Smooth muscle cell (in vitro differentiated cells): ENCODE results near the gene IMPDH2. TPM values are rescaled to one million over a fixed set of nuclear protein-coding genes. Genes with fewer than 3 reads are reported as not detected.

Experiments
- DNase-seq: peaks from one replicate; lab custom pipeline; 2025; ENCODE audit not compliant: unreplicated experiment; lab: John Stamatoyannopoulos, UW
- H2AFZ ChIP-seq: fragments of 200-600 bp; sonication (generic); 2 replicates; pipeline ENCODE4 v1.6.0; 2016; ENCODE audit warnings: antibody characterized with exemption, low read depth, mild to moderate bottlenecking
- H3F3A ChIP-seq: fragments of 200-600 bp; sonication (generic); 2 replicates; pipeline ENCODE4 v1.6.0; 2017; ENCODE audit warnings: antibody characterized with exemption, low read depth
- H3K27ac ChIP-seq: fragments of 200-600 bp; sonication (generic); 2 replicates; pipeline ENCODE4 v1.5.1; 2016; ENCODE audit warnings: low read depth, mild to moderate bottlenecking
- H3K27me3 ChIP-seq: fragments of 200-600 bp; sonication (generic); 2 replicates; pipeline ENCODE4 v1.6.1; 2016; ENCODE audit warnings: low read depth, mild to moderate bottlenecking
- H3K36me3 ChIP-seq: fragments of 200-600 bp; sonication (generic); 2 replicates; pipeline ENCODE4 v1.5.1; 2016; ENCODE audit warnings: low read depth
- H3K4me1 ChIP-seq: fragments of 200-600 bp; sonication (generic); 2 replicates; pipeline ENCODE4 v1.5.1; 2016; ENCODE audit warnings: low read depth
- H3K4me2 ChIP-seq: fragments of 200-600 bp; sonication (generic); 2 replicates; pipeline ENCODE4 v1.6.0; 2016; ENCODE audit warnings: mild to moderate bottlenecking
- H3K4me3 ChIP-seq: fragments of 200-600 bp; sonication (generic); 2 replicates; pipeline ENCODE4 v1.5.1; 2016; ENCODE audit warnings: mild to moderate bottlenecking
- H3K79me2 ChIP-seq: fragments of 200-600 bp; sonication (generic); 2 replicates; pipeline ENCODE4 v1.6.0; 2016; ENCODE audit warnings: low read depth, mild to moderate bottlenecking
- H3K9ac ChIP-seq: fragments of 200-600 bp; sonication (generic); 2 replicates; pipeline ENCODE4 v1.6.0; 2016; ENCODE audit warnings: low read depth
- H3K9me3 ChIP-seq: fragments of 200-600 bp; sonication (generic); replicated peaks from 2 replicates; pipeline ENCODE4 v1.5.1; 2016; ENCODE audit warnings: low read depth
- H4K20me1 ChIP-seq: fragments of 200-600 bp; sonication (generic); 2 replicates; pipeline ENCODE4 v1.6.0; 2016; ENCODE audit warnings: low read depth
- CTCF ChIP-seq: fragments of 200-600 bp; sonication (generic); IDR thresholded peaks from 2 replicates; pipeline ENCODE4 v1.5.1; 2017; ENCODE audit warnings: borderline replicate concordance, mild to moderate bottlenecking, antibody characterized with exemption; ENCODE audit not compliant: insufficient read depth, poor library complexity, severe bottlenecking
- WGBS: methylation state at CpG from one replicate; pipeline ENCODE4 v1.1.7; 2016; ENCODE audit warnings: low lambda C conversion rate; 5-methylcytosine and 5-hydroxymethylcytosine counted together
- polyA plus RNA-seq: library from polyadenylated mRNA; unstranded; fragments of >200 nt; fragmentation: Nextera tagmentation; extraction: Ambion mirVana; gene quantifications from 2 replicates; pipeline ENCODE4 v1.2.1, GENCODE V29; 2016
- total RNA-seq: library from RNA; depleted of rRNA; stranded (reverse); fragments of >200 nt; gene quantifications from 2 replicates; pipeline ENCODE4 v1.2.3, GENCODE V29; 2014

Gene IMPDH2
- total and polyA plus RNA-seq, 2 experiments from 2014 or later, result 105 to 121 TPM

GRCh38 chr3:49034650-49035049, 5.5 kb upstream of the IMPDH2 start:
- DNase-seq, result no peak
- H3K36me3 ChIP-seq, result no peaks in the 10 kb centered on the region
- no peak for TF ChIP-seq CTCF
- no peak overlapping the region for H3K27ac ChIP-seq
- no peak overlapping the region for H3K9ac ChIP-seq
- peaks cover 17% of the 10 kb centered on the region for H3F3A ChIP-seq
- H3K4me2 ChIP-seq, result no peak overlapping the region
- H3K27me3 ChIP-seq, result no peaks in the 10 kb centered on the region
- WGBS, result 100% methylated on average over 2 of the region's 2 CpGs
- H4K20me1 ChIP-seq, result no peaks in the 10 kb centered on the region
- H2AFZ ChIP-seq, result no peak overlapping the region
- H3K9me3 ChIP-seq, result no peaks in the 10 kb centered on the region
- H3K4me1 ChIP-seq, result no peaks in the 10 kb centered on the region
- no peak overlapping the region for H3K4me3 ChIP-seq
- H3K79me2 ChIP-seq, result no peaks in the 10 kb centered on the region

- Histone ChIP-seq H3K27me3 (no peaks in the 10 kb centered on the region), H3K27ac (no peak overlapping the region), H3K9me3 (no peaks in the 10 kb centered on the region), H2AFZ (no peak overlapping the region), H4K20me1 (no peaks in the 10 kb centered on the region), H3K79me2 (peaks cover 13% of the 10 kb centered on the region), H3K9ac (no peak overlapping the region), H3K4me2 (no peak overlapping the region), H3F3A (peaks cover 20% of the 10 kb centered on the region), H3K4me1 (peaks cover 10% of the 10 kb centered on the region), H3K36me3 (no peaks in the 10 kb centered on the region), H3K4me3 (no peak overlapping the region)
- 92% methylated on average over 6 of the region's 6 CpGs for WGBS
- TF ChIP-seq CTCF, result no peak
- no peak for DNase-seq
These were observed 3.6 kb upstream of the IMPDH2 start for GRCh38 chr3:49032646-49033304.

GRCh38 chr3:49030321-49030720, 1.1 kb upstream of the IMPDH2 start:
- no peak for TF ChIP-seq CTCF
- H3K4me2 ChIP-seq, result no peak overlapping the region
- no peaks in the 10 kb centered on the region for H3K9me3 ChIP-seq
- H3F3A ChIP-seq, result peaks cover 29% of the 10 kb centered on the region
- H3K27me3 ChIP-seq, result no peaks in the 10 kb centered on the region
- H3K4me3 ChIP-seq, result no peak overlapping the region
- no peaks in the 10 kb centered on the region for H3K36me3 ChIP-seq
- H3K27ac ChIP-seq, result peak overlapping the region; percentile 91
- H3K9ac ChIP-seq, result no peak overlapping the region
- peaks cover 24% of the 10 kb centered on the region for H3K79me2 ChIP-seq
- H4K20me1 ChIP-seq, result no peaks in the 10 kb centered on the region
- WGBS, result 100% methylated on average over 6 of the region's 6 CpGs
- H2AFZ ChIP-seq, result no peak overlapping the region
- no peak for DNase-seq
- H3K4me1 ChIP-seq, result peaks cover 10% of the 10 kb centered on the region

GRCh38 chr3:49029563-49029884, 326 bp upstream of the IMPDH2 start:
- H3K4me3 ChIP-seq, result peak overlapping the region; percentile 79
- no peaks in the 10 kb centered on the region for H3K36me3 ChIP-seq
- peak overlapping the region; percentile 69 for H3K9ac ChIP-seq
- H3K9me3 ChIP-seq, result no peaks in the 10 kb centered on the region
- peaks cover 26% of the 10 kb centered on the region for H3K79me2 ChIP-seq
- peaks cover 30% of the 10 kb centered on the region for H3F3A ChIP-seq
- no peaks in the 10 kb centered on the region for H4K20me1 ChIP-seq
- H3K27ac ChIP-seq, result peak overlapping the region; percentile 91
- peak overlapping the region; percentile 95 for H3K4me2 ChIP-seq
- no peak overlapping the region for H2AFZ ChIP-seq
- no peak for TF ChIP-seq CTCF
- DNase-seq, result no peak
- H3K4me1 ChIP-seq, result peaks cover 10% of the 10 kb centered on the region
- WGBS, result 8% methylated on average over 7 of the region's 7 CpGs
- H3K27me3 ChIP-seq, result no peaks in the 10 kb centered on the region
